B cell (primary cell): ENCODE measurements around the gene GUCY1B1.

Source experiments
- EZH2 ChIP-seq: IDR thresholded peaks from 2 replicates; pipeline ENCODE4 v1.6.1; 2012; ENCODE audit warnings: borderline replicate concordance, low read depth, mild to moderate bottlenecking, moderate library complexity, low read length; ENCODE audit not compliant: insufficient read depth, poor library complexity, severe bottlenecking
- TF ChIP-seq, protein P1 (sequence below): fragments of 200-600 bp; IDR thresholded peaks from one replicate; pipeline ENCODE4 v1.8.0; 2022; ENCODE audit warnings: antibody characterized with exemption, mild to moderate bottlenecking

- TF ChIP-seq EZH2, result no peak
- TF ChIP-seq, protein P1, sequence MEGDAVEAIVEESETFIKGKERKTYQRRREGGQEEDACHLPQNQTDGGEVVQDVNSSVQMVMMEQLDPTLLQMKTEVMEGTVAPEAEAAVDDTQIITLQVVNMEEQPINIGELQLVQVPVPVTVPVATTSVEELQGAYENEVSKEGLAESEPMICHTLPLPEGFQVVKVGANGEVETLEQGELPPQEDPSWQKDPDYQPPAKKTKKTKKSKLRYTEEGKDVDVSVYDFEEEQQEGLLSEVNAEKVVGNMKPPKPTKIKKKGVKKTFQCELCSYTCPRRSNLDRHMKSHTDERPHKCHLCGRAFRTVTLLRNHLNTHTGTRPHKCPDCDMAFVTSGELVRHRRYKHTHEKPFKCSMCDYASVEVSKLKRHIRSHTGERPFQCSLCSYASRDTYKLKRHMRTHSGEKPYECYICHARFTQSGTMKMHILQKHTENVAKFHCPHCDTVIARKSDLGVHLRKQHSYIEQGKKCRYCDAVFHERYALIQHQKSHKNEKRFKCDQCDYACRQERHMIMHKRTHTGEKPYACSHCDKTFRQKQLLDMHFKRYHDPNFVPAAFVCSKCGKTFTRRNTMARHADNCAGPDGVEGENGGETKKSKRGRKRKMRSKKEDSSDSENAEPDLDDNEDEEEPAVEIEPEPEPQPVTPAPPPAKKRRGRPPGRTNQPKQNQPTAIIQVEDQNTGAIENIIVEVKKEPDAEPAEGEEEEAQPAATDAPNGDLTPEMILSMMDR, result no peak
Observed at GRCh38 chr4:155751569-155751968, 7.3 kb upstream of the GUCY1B1 start.
